SU-DHL-6 (cell line): ENCODE measurements around the gene ABTB2.

ENCODE experiments used
- H2AFZ ChIP-seq: fragments of 200-600 bp; sonication (generic); 2 replicates; pipeline ENCODE4 v1.6.1; 2014; ENCODE audit warnings: low read depth, mild to moderate bottlenecking, moderate library complexity, mixed read lengths, antibody characterized with exemption, low read length; ENCODE audit not compliant: severe bottlenecking
- H3F3A ChIP-seq: fragments of 200-600 bp; shearing (Covaris generic); 2 replicates; pipeline ENCODE4 v1.6.0; 2016; ENCODE audit warnings: antibody characterized with exemption, mild to moderate bottlenecking; ENCODE audit not compliant: insufficient read depth
- H3K27ac ChIP-seq: fragments of 200-600 bp; sonication (generic); 2 replicates; pipeline ENCODE4 v1.5.1; 2016; ENCODE audit warnings: low read depth, mild to moderate bottlenecking, low read length, moderate library complexity, mixed read lengths
- H3K27me3 ChIP-seq: fragments of 200-600 bp; sonication (generic), shearing (Covaris generic); 2 replicates; pipeline ENCODE4 v1.6.0; 2014; ENCODE audit warnings: mild to moderate bottlenecking, low read length
- H3K36me3 ChIP-seq: fragments of 200-600 bp; sonication (generic); 2 replicates; pipeline ENCODE4 v1.6.1; 2014; ENCODE audit warnings: mild to moderate bottlenecking, low read length, mixed read lengths
- H3K4me2 ChIP-seq: fragments of 300-600, 200-600 bp; shearing (Covaris generic), sonication (generic); 2 replicates; pipeline ENCODE4 v1.6.0; 2014; ENCODE audit warnings: low read length, low read depth, mild to moderate bottlenecking; ENCODE audit not compliant: poor library complexity, severe bottlenecking
- H3K4me3 ChIP-seq: fragments of 200-600 bp; sonication (generic); 2 replicates; pipeline ENCODE4 v1.5.1; 2014; ENCODE audit warnings: antibody characterized with exemption, low read length, mild to moderate bottlenecking, mixed read lengths; ENCODE audit not compliant: insufficient read depth, poor library complexity, severe bottlenecking
- H3K79me2 ChIP-seq: fragments of 200-600 bp; sonication (generic); 2 replicates; pipeline ENCODE4 v1.6.1; 2014; ENCODE audit warnings: mild to moderate bottlenecking, low read length, moderate library complexity; ENCODE audit not compliant: insufficient read depth
- H3K9ac ChIP-seq: fragments of 200-600 bp; sonication (generic); 2 replicates; pipeline ENCODE4 v1.7.0; 2014; ENCODE audit warnings: mild to moderate bottlenecking, low read length
- H3K9me2 ChIP-seq: fragments of 200-600 bp; sonication (generic); replicated peaks from 2 replicates; pipeline ENCODE4 v1.6.1; 2014; ENCODE audit warnings: low read length; ENCODE audit not compliant: insufficient read depth
- H3K9me3 ChIP-seq: fragments of 200-600 bp; sonication (generic); 2 replicates; pipeline ENCODE4 v1.6.1; 2014; ENCODE audit warnings: low read length, mixed read lengths; ENCODE audit not compliant: insufficient read depth
- H4K20me1 ChIP-seq: fragments of 200-600 bp; sonication (generic); 2 replicates; pipeline ENCODE4 v1.6.1; 2014; ENCODE audit warnings: low read depth, mild to moderate bottlenecking, antibody characterized with exemption, low read length, moderate library complexity, mixed read lengths
- EZH2phosphoT487 ChIP-seq: fragments of 200-600 bp; sonication (generic), shearing (Covaris generic); conservative IDR thresholded peaks from 2 replicates; pipeline ENCODE4 v1.6.1; 2018; ENCODE audit warnings: mild to moderate bottlenecking, antibody characterized with exemption, low read length, moderate library complexity, mixed read lengths
- TF ChIP-seq, protein P1 (sequence below): fragments of 200-600 bp; sonication (generic); IDR thresholded peaks from one replicate; pipeline ENCODE4 v1.5.1; 2017; ENCODE audit warnings: antibody characterized with exemption, mild to moderate bottlenecking, low read length, moderate library complexity; ENCODE audit not compliant: insufficient read depth, poor library complexity, severe bottlenecking

ABTB2 gene

DNA sequence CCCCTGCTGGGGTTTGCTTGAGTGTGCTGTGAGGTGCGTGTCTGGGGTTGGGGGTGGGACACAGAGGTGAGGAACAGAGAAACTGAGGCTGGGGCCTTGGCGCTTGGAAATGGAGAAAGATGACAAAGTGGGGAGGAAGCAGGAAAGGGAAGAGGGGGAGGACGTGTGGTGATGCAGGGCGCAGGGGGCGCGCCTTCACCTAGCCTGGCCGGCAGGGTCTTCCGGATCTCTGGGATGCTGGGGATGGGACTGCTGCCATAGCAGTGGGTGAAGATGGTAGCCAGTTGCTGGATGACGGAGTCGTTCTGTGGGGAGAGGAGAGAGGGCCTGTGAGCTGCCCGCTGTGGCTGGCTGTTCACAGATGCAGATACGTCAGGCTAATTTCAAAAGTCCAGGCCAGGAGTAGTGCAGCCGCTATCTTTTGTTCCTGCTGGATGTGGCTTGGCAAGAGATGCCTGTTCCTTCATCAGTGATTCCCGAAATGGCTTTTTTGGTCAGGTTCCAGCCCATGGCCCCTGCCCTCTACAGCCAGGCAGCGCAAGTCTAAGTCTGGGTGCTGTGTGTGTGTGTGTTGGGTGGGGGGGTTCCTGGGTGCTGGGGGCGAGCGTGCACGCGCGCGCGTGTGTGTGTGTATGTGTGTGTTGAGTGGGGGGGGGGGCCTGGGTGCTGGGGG is 197.6 kb downstream of the ABTB2 start:
- no peaks in the 10 kb centered on the region for H3K36me3 ChIP-seq
- H2AFZ ChIP-seq = no peak overlapping the region
- H3F3A ChIP-seq = no peaks in the 10 kb centered on the region
- H3K4me2 ChIP-seq = no peak overlapping the region
- no peak overlapping the region for H3K9ac ChIP-seq
- H3K27ac ChIP-seq = no peak overlapping the region
- H3K9me2 ChIP-seq = no peaks in the 10 kb centered on the region
- H3K9me3 ChIP-seq = no peaks in the 10 kb centered on the region
- H3K79me2 ChIP-seq = no peaks in the 10 kb centered on the region
- no peaks in the 10 kb centered on the region for H3K27me3 ChIP-seq
- H3K4me3 ChIP-seq = no peak overlapping the region
- no peak for TF ChIP-seq EZH2phosphoT487
- H4K20me1 ChIP-seq = no peaks in the 10 kb centered on the region

DNA sequence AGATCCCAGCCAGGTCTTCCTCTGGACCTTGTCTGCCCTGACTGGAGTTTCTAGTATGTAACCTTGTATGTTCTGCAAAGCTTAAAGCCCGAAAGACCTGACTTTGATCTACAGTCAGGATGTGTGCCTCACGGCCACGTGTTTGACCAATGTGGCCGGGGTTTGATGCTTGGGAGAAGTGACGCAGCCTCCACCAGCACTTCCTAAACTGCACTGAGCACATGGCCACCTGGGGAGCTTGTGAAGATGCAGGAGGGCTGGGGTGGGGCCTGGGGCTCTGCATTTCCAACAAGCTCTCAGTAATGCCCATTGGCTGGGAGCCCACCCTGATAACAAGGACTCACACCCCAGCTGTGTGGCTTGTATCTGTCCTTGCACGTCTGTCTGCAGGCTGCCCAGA is 199.1 kb downstream of the ABTB2 start:
- Histone ChIP-seq H3K36me3 (no peaks in the 10 kb centered on the region), H3K9me2 (no peaks in the 10 kb centered on the region), H3F3A (no peaks in the 10 kb centered on the region), H3K27me3 (no peaks in the 10 kb centered on the region), H3K4me2 (no peak overlapping the region), H3K4me3 (no peak overlapping the region), H3K9me3 (no peaks in the 10 kb centered on the region), H2AFZ (no peak overlapping the region), H3K27ac (no peak overlapping the region), H3K79me2 (no peaks in the 10 kb centered on the region), H3K9ac (no peak overlapping the region), H4K20me1 (no peaks in the 10 kb centered on the region)
- TF ChIP-seq, protein P1, sequence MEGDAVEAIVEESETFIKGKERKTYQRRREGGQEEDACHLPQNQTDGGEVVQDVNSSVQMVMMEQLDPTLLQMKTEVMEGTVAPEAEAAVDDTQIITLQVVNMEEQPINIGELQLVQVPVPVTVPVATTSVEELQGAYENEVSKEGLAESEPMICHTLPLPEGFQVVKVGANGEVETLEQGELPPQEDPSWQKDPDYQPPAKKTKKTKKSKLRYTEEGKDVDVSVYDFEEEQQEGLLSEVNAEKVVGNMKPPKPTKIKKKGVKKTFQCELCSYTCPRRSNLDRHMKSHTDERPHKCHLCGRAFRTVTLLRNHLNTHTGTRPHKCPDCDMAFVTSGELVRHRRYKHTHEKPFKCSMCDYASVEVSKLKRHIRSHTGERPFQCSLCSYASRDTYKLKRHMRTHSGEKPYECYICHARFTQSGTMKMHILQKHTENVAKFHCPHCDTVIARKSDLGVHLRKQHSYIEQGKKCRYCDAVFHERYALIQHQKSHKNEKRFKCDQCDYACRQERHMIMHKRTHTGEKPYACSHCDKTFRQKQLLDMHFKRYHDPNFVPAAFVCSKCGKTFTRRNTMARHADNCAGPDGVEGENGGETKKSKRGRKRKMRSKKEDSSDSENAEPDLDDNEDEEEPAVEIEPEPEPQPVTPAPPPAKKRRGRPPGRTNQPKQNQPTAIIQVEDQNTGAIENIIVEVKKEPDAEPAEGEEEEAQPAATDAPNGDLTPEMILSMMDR = no peak
- TF ChIP-seq EZH2phosphoT487 = no peak

DNA sequence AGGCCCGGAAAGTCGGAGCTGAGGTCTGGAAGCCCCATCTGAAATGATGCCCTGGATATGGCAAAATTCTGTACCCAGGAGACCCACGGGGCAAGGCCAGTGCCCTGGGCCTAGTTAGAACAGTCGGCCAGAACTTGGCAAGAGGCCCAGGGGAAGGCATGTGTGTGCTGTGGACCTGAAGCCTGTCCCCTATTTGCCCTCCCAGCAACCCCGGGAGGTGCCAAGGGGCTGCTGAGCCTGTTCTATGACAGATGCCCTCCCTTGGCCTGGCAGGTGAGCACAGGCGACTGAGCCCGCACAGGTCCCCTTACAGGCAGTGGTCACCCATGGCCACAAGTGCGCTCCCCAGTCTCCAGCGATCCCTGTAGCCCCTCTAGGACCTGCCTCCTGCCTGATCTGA is 200.6 kb downstream of the ABTB2 start:
- H3K4me2 ChIP-seq = no peak overlapping the region
- H3K27ac ChIP-seq = no peak overlapping the region
- no peaks in the 10 kb centered on the region for H3K9me3 ChIP-seq
- no peak overlapping the region for H3K4me3 ChIP-seq
- H3K36me3 ChIP-seq = no peaks in the 10 kb centered on the region
- no peaks in the 10 kb centered on the region for H3K27me3 ChIP-seq
- no peak for TF ChIP-seq EZH2phosphoT487
- TF ChIP-seq, protein P1 = no peak
- H3K9ac ChIP-seq = no peak overlapping the region
- H3K79me2 ChIP-seq = no peaks in the 10 kb centered on the region
- H3F3A ChIP-seq = no peaks in the 10 kb centered on the region
- no peaks in the 10 kb centered on the region for H4K20me1 ChIP-seq
- H2AFZ ChIP-seq = no peak overlapping the region
- no peaks in the 10 kb centered on the region for H3K9me2 ChIP-seq

GRCh38 chr11:34155757-34156062 is 202.1 kb downstream of the ABTB2 start:
- no peaks in the 10 kb centered on the region for H3K36me3 ChIP-seq
- no peaks in the 10 kb centered on the region for H3K79me2 ChIP-seq
- no peak for TF ChIP-seq EZH2phosphoT487
- TF ChIP-seq, protein P1 = no peak
- H3K9me3 ChIP-seq = no peaks in the 10 kb centered on the region
- no peak overlapping the region for H3K27ac ChIP-seq
- no peaks in the 10 kb centered on the region for H3F3A ChIP-seq
- no peak overlapping the region for H2AFZ ChIP-seq
- no peaks in the 10 kb centered on the region for H3K9me2 ChIP-seq
- H3K4me3 ChIP-seq = no peak overlapping the region
- H3K27me3 ChIP-seq = no peaks in the 10 kb centered on the region
- H3K9ac ChIP-seq = no peak overlapping the region
- no peaks in the 10 kb centered on the region for H4K20me1 ChIP-seq
- no peak overlapping the region for H3K4me2 ChIP-seq
